DOHH2 (cell line): ENCODE results near the gene NOP56.

Experiments
- H3F3A ChIP-seq: fragments of 200-600 bp; sonication (generic), shearing (Covaris generic); 2 replicates; pipeline ENCODE4 v1.6.0; 2016; ENCODE audit warnings: antibody characterized with exemption, mild to moderate bottlenecking; ENCODE audit not compliant: control insufficient read depth, insufficient read depth
- H3K27ac ChIP-seq: fragments of 200-600 bp; sonication (generic); 2 replicates; pipeline ENCODE4 v1.5.1; 2014; ENCODE audit warnings: low read depth, mild to moderate bottlenecking, low read length, moderate library complexity
- H3K27me3 ChIP-seq: fragments of 200-600 bp; sonication (generic); 2 replicates; pipeline ENCODE4 v1.6.1; 2014; ENCODE audit warnings: mild to moderate bottlenecking, low read length, mixed read lengths; ENCODE audit not compliant: control insufficient read depth
- H3K36me3 ChIP-seq: fragments of 200-600 bp; sonication (generic); 2 replicates; pipeline ENCODE4 v1.6.1; 2014; ENCODE audit warnings: mild to moderate bottlenecking, low read length, moderate library complexity, mixed read lengths; ENCODE audit not compliant: control insufficient read depth
- H3K4me1 ChIP-seq: fragments of 200-600 bp; sonication (generic); 2 replicates; pipeline ENCODE4 v1.6.1; 2014; ENCODE audit warnings: mild to moderate bottlenecking, low read length, mixed read lengths; ENCODE audit not compliant: control insufficient read depth
- H3K4me2 ChIP-seq: fragments of 200-600 bp; sonication (generic); 2 replicates; pipeline ENCODE4 v1.6.0; 2014; ENCODE audit warnings: mild to moderate bottlenecking, low read length, moderate library complexity
- H3K4me3 ChIP-seq: fragments of 200-600 bp; sonication (generic); 2 replicates; pipeline ENCODE4 v1.5.1; 2014; ENCODE audit warnings: mild to moderate bottlenecking, low read length, mixed read lengths
- H3K79me2 ChIP-seq: fragments of 200-600 bp; sonication (generic); 2 replicates; pipeline ENCODE4 v1.6.1; 2014; ENCODE audit warnings: mild to moderate bottlenecking, low read length, mixed read lengths; ENCODE audit not compliant: control insufficient read depth
- H3K9me2 ChIP-seq: fragments of 200-600 bp; sonication (generic); replicated peaks from 2 replicates; pipeline ENCODE4 v1.6.1; 2014; ENCODE audit warnings: mild to moderate bottlenecking, low read length, mixed read lengths; ENCODE audit not compliant: control insufficient read depth
- H3K9me3 ChIP-seq: fragments of 200-600 bp; sonication (generic); 2 replicates; pipeline ENCODE4 v1.6.1; 2014; ENCODE audit warnings: antibody characterized with exemption, low read length, mixed read lengths; ENCODE audit not compliant: control insufficient read depth, insufficient read depth
- H4K20me1 ChIP-seq: fragments of 200-600 bp; sonication (generic); 2 replicates; pipeline ENCODE4 v1.6.0; 2014; ENCODE audit warnings: low read depth, mild to moderate bottlenecking, antibody characterized with exemption, low read length, moderate library complexity; ENCODE audit not compliant: control insufficient read depth, insufficient read depth
- CTCF ChIP-seq: fragments of 200-600 bp; sonication (generic); IDR thresholded peaks from one replicate; pipeline ENCODE4 v1.5.1; 2014; ENCODE audit warnings: antibody characterized with exemption, mild to moderate bottlenecking, low read depth, low read length; ENCODE audit not compliant: poor library complexity, severe bottlenecking
- EZH2phosphoT487 ChIP-seq: fragments of 200-600 bp; sonication (generic); IDR thresholded peaks from 2 replicates; pipeline ENCODE4 v1.6.1; 2017; ENCODE audit warnings: borderline replicate concordance, mild to moderate bottlenecking, antibody characterized with exemption, low read length, moderate library complexity, mixed read lengths

NOP56 gene

DNA sequence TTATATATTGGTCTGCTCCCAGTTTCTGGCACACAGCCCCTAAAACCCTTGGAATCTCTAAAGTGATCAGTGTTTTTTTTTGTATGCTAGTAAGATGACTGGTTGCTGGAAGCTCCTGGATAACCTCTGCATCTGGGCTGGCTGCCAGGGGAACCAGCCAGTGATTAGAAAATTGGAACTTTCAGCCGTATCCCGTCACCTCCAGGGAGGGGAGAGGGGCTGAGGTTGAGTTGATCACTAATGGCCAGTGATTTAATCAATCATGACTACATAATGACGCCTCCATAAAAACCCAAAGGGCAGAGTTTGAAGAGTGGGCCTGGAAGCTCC is 48.0 kb upstream of the NOP56 start:
- Histone ChIP-seq H3K9me3 (no peaks in the 10 kb centered on the region), H3K36me3 (no peaks in the 10 kb centered on the region), H3K79me2 (no peaks in the 10 kb centered on the region), H3K27ac (no peak overlapping the region), H3K9me2 (no peaks in the 10 kb centered on the region), H3K4me1 (no peaks in the 10 kb centered on the region), H3K4me3 (no peak overlapping the region), H3F3A (no peaks in the 10 kb centered on the region), H3K27me3 (peaks cover 2% of the 10 kb centered on the region; the same call in 1 of the 2 replicates), H3K4me2 (no peak overlapping the region), H4K20me1 (no peaks in the 10 kb centered on the region)
- TF ChIP-seq CTCF, result no peak
- TF ChIP-seq EZH2phosphoT487, result no peak

DNA sequence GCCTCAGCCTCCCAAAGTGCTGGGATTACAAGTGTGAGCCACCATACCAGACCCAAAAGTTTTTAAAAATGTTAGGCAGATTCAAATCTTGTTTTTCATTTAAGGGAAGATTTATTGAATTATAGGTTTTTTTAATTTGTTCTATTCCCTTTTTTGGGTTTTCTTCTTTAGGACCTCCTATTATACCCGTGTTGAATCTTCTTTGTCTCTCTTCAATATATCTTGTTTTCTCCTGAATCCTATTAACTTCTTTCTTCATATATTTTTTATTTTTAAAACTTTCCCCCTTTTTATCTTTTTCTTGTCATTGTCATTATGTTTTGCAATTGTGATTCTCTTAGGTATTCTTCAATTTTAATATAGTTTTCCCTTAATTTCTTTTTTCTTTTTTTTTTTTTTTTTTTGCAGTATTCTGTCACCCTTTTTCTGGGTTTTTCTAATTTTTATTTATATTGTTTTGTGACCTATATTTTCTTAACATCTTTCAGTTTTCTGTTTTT is 45.9 kb upstream of the NOP56 start:
- H3K27ac ChIP-seq, result no peak overlapping the region
- TF ChIP-seq EZH2phosphoT487 (no peak), CTCF (no peak)
- H3K27me3 ChIP-seq, result peaks cover 3% of the 10 kb centered on the region; the same call in 1 of the 2 replicates
- H3F3A ChIP-seq, result no peaks in the 10 kb centered on the region
- H3K9me3 ChIP-seq, result no peaks in the 10 kb centered on the region
- H4K20me1 ChIP-seq, result no peaks in the 10 kb centered on the region
- no peak overlapping the region for H3K4me3 ChIP-seq
- H3K9me2 ChIP-seq, result no peaks in the 10 kb centered on the region
- no peak overlapping the region for H3K4me2 ChIP-seq
- H3K4me1 ChIP-seq, result no peaks in the 10 kb centered on the region
- no peaks in the 10 kb centered on the region for H3K36me3 ChIP-seq
- no peaks in the 10 kb centered on the region for H3K79me2 ChIP-seq

DNA sequence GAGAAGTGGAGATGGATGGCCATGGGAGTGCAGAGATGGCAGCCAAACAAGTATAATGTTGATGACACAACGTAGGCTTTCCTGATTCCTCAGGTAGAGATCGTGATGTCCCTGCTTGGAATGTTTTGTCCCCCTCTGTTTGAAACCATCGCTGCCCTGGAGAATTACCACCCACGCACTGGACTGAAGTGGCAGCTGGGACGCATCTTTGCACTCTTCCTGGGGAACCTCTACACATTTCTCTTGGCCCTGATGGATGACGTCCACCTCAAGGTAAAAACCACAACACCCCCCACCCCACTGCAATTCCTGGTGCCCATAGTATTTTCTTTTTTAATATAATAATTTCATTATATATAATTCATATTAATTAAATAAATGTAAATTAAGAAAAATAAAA is 42.1 kb upstream of the NOP56 start:
- Histone ChIP-seq H3K27ac (no peak overlapping the region), H3K4me1 (no peaks in the 10 kb centered on the region)

More for the DNA sequence above, 42.1 kb upstream of the NOP56 start:
- no peak for TF ChIP-seq CTCF
- no peak for TF ChIP-seq EZH2phosphoT487
- Histone ChIP-seq H3K9me2 (no peaks in the 10 kb centered on the region), H3F3A (no peaks in the 10 kb centered on the region), H4K20me1 (no peaks in the 10 kb centered on the region), H3K9me3 (no peaks in the 10 kb centered on the region), H3K79me2 (no peaks in the 10 kb centered on the region), H3K4me2 (no peak overlapping the region), H3K4me3 (no peak overlapping the region), H3K27me3 (peaks cover 11% of the 10 kb centered on the region), H3K36me3 (no peaks in the 10 kb centered on the region)
